Omental fat pad (tissue), 4 donors: ENCODE results near the gene PHIP. TPM values are rescaled to one million over a fixed set of nuclear protein-coding genes. Genes with fewer than 3 reads are reported as not detected.
A peak's percentile ranks its signal among the peaks of the same experiment; 100 is the strongest.

ENCODE experiments used
- ATAC-seq: fragments of 150-250 bp; one replicate; pipeline ENCODE4 v1.9.1; 2016; ENCODE audit warnings: mild to moderate bottlenecking, moderate library complexity; ENCODE audit not compliant: low FRiP score
- DNase-seq: peaks from one replicate; pipeline ENCODE4 v3.0.0-alpha.2; 2019; ENCODE audit warnings: low spot score
- CTCF ChIP-seq, 3 donors: fragments of 450-650 bp; IDR thresholded peaks; one replicate each; pipeline ENCODE4 v1.5.1; 2016 to 2017; ENCODE audit warnings: antibody characterized with exemption in 3 of 3, mild to moderate bottlenecking in 3 of 3, moderate library complexity in 2 of 3
- total RNA-seq, 4 donors: library from RNA; depleted of rRNA; stranded (reverse); fragments of >200 nt; gene quantifications; one replicate each; pipeline ENCODE4 v1.1.0, GENCODE V29; 2016

Gene PHIP
- total RNA-seq, 4 donors from 2014 or later, result 18.0 to 43.3 (median 23.9) TPM

- no peak for TF ChIP-seq CTCF (IDR thresholded peaks at IDR 0.05)
Measured at GRCh38 chr6:79081663-79082062, 3.6 kb upstream of the PHIP start.

GRCh38 chr6:79079561-79080041 is 1.5 kb upstream of the PHIP start:
- no peak for ATAC-seq
- no peak for DNase-seq
- no peak for TF ChIP-seq CTCF (IDR thresholded peaks at IDR 0.05)

More at GRCh38 chr6:79081663-79082062, 3.6 kb upstream of the PHIP start:
- ATAC-seq (no peak), DNase-seq (no peak)

- no peak for DNase-seq
- TF ChIP-seq CTCF (IDR thresholded peaks at IDR 0.05), result no peak
- ATAC-seq, result peak; percentile 32
Measured at GRCh38 chr6:79077715-79078074, 359 bp downstream of the PHIP start.

GRCh38 chr6:79076782-79077641 is 1.0 kb downstream of the PHIP start:
- no peak for TF ChIP-seq CTCF (IDR thresholded peaks at IDR 0.05)
- ATAC-seq, result peak; percentile 79
- peak; percentile 54 for DNase-seq

- TF ChIP-seq CTCF (IDR thresholded peaks at IDR 0.05), result no peak
- ATAC-seq, result no peak
- DNase-seq, result no peak
Measured at GRCh38 chr6:79076160-79076559, 1.9 kb downstream of the PHIP start.

GRCh38 chr6:79073888-79074287 is 4.2 kb downstream of the PHIP start:
- DNase-seq (no peak), ATAC-seq (no peak)
- TF ChIP-seq CTCF (IDR thresholded peaks at IDR 0.05), result no peak

- no peak for TF ChIP-seq CTCF (IDR thresholded peaks at IDR 0.05)
- no peak for DNase-seq
- no peak for ATAC-seq
Measured at GRCh38 chr6:79072640-79073181, 5.3 kb downstream of the PHIP start.
